Measurements from ENCODE around the gene FSD2. TPM values are rescaled to one million over a fixed set of nuclear protein-coding genes. Genes with fewer than 3 reads are reported as not detected.

The FSD2 gene
- total and polyA plus RNA-seq, 2 of the 8 experiments (the other 6 are each of a cell fraction or from before 2014, with no cell fraction given): 0.02 TPM; not detected in 1

- H3K4me2 ChIP-seq (ENCODE audit: insufficient read depth in 1 of 2, low read depth in 2 of 2, low read length in 2 of 2): no peak overlapping the region
- no peak overlapping the region for H2BK20ac ChIP-seq (ENCODE audit: low read length)
- 78% methylated on average over 2 of the region's 2 CpGs; no CpG with 5 or more reads in 1 of the 2 experiments for WGBS, 2 experiments (ENCODE audit: extremely low coverage in 1 of 2, insufficient coverage in 1 of 2, insufficient read length in 1 of 2, insufficient replicate concordance in 2 of 2, low coverage in 1 of 2, low lambda C conversion rate in 2 of 2, missing lambda C conversion rate in 1 of 2)
- ChIA-PET POLR2A (ENCODE audit: partially characterized antibody) (no interaction called here), CTCF (ENCODE audit: partially characterized antibody) (interaction anchor here (0.6 to 0.9 kb wide), 2 partner anchors 9 to 1908 kb away, joined by 3 read pairs; no protein-coding TSS in a partner anchor)
- H3K4me1 ChIP-seq (replicated peaks in 1 of 4; ENCODE audit: control insufficient read depth in 3 of 4, insufficient read depth in 4 of 4, low read length in 3 of 4): no peaks in the 10 kb centered on the region
- TF ChIP-seq HDAC6 (IDR thresholded peaks at IDR 0.05; ENCODE audit: low read depth, low read length): no peak
- no peak for TF ChIP-seq POLR2AphosphoS5 (IDR thresholded peaks at IDR 0.05; ENCODE audit: low read depth, low read length)
- no peak for TF ChIP-seq RXRA (IDR thresholded peaks at IDR 0.05; ENCODE audit: insufficient read depth, low read depth, low read length)
- no peak for TF ChIP-seq NANOG (IDR thresholded peaks at IDR 0.05; ENCODE audit: insufficient read depth, low read depth, low read length, poor library complexity, severe bottlenecking)
- no peak for TF ChIP-seq MAFK (IDR thresholded peaks at IDR 0.05; ENCODE audit: low read depth, low read length)
- TF ChIP-seq CREB1 (IDR thresholded peaks at IDR 0.05): no peak
- no peak for TF ChIP-seq KDM1A (IDR thresholded peaks at IDR 0.05; ENCODE audit: borderline replicate concordance, low read length)
- TF ChIP-seq EZH2 (IDR thresholded peaks at IDR 0.05; ENCODE audit: low read depth, low read length, severe bottlenecking): no peak
- TF ChIP-seq BRCA1 (IDR thresholded peaks at IDR 0.05; ENCODE audit: low read depth, low read length): no peak
- no peak for TF ChIP-seq RAD21 (IDR thresholded peaks at IDR 0.05 in 1 of 2, conservative IDR thresholded peaks at IDR 0.05 in 1 of 2; ENCODE audit: low read depth in 2 of 2, low read length in 2 of 2)
- no peak overlapping the region for H3K4me3 ChIP-seq (ENCODE audit: extremely low read depth in 1 of 4, insufficient read depth in 2 of 4, low read depth in 3 of 4, low read length in 4 of 4)
- no peaks in the 10 kb centered on the region for H3K9me3 ChIP-seq (ENCODE audit: insufficient read depth in 2 of 2, low read depth in 1 of 2, low read length in 1 of 2)
- DNase-seq (ENCODE audit: low read depth in 1 of 2, low spot score in 2 of 2) (no peak), FAIRE-seq (no peak)
- no peak overlapping the region for H4K8ac ChIP-seq (ENCODE audit: extremely low read depth, insufficient read depth, low read length)
- H4K5ac ChIP-seq (ENCODE audit: insufficient read length, low read depth, low read length): no peak overlapping the region
- H3K14ac ChIP-seq (ENCODE audit: insufficient read length): no peak overlapping the region
- no peak overlapping the region for H3K9ac ChIP-seq (replicated peaks in 1 of 4; ENCODE audit: extremely low read depth in 1 of 4, low read depth in 3 of 4, low read length in 3 of 4)
- H3K79me1 ChIP-seq (ENCODE audit: low read depth, low read length): no peaks in the 10 kb centered on the region
- H2BK120ac ChIP-seq (replicated peaks; ENCODE audit: low read depth, low read length): no peak overlapping the region
- H2AFZ ChIP-seq (ENCODE audit: low read length): no peak overlapping the region
- no peaks in the 10 kb centered on the region for H3K23me2 ChIP-seq (ENCODE audit: low read depth, low read length)
- H3K36me3 ChIP-seq (ENCODE audit: control insufficient read depth in 2 of 4, insufficient read depth in 4 of 4, low read length in 3 of 4): no peaks in the 10 kb centered on the region
- H2AK5ac ChIP-seq (ENCODE audit: low read depth, low read length): no peak overlapping the region
- H3K23ac ChIP-seq (ENCODE audit: insufficient read length): no peak overlapping the region
- H4K20me1 ChIP-seq (replicated peaks in 1 of 2; ENCODE audit: control insufficient read depth in 1 of 2, insufficient read depth in 2 of 2, low read length in 2 of 2): no peaks in the 10 kb centered on the region
- no peak overlapping the region for H3K4ac ChIP-seq (replicated peaks; ENCODE audit: insufficient read length, low read depth, low read length)
- no peaks in the 10 kb centered on the region for H3K79me2 ChIP-seq (ENCODE audit: control insufficient read depth in 1 of 2, insufficient read depth in 2 of 2, low read length in 2 of 2)
- H3K27me3 ChIP-seq (replicated peaks in 1 of 4; ENCODE audit: control insufficient read depth in 3 of 4, extremely low read depth in 1 of 4, insufficient read depth in 3 of 4, low read length in 3 of 4): no peaks in the 10 kb centered on the region
- H3K56ac ChIP-seq (replicated peaks; ENCODE audit: insufficient read length, low read depth, low read length): no peak overlapping the region
- H2BK15ac ChIP-seq (ENCODE audit: low read length): no peak overlapping the region
- no peak overlapping the region for H2BK5ac ChIP-seq (ENCODE audit: low read depth, low read length)
- H3K27ac ChIP-seq (ENCODE audit: low read depth, low read length): no peak overlapping the region
- H3K18ac ChIP-seq (ENCODE audit: extremely low read depth, low read length): no peak overlapping the region
- no peak overlapping the region for H4K91ac ChIP-seq (replicated peaks; ENCODE audit: insufficient read length, low read length)
- H2BK12ac ChIP-seq (ENCODE audit: low read depth, low read length): no peak overlapping the region
Measured at GRCh38 chr15:82739086-82739485, 66.8 kb downstream of the FSD2 start.
